ENCODE data around the gene LTBP3. TPM values are rescaled to one million over a fixed set of nuclear protein-coding genes. Genes with fewer than 3 reads are reported as not detected.

Gene LTBP3
- total RNA-seq, 1 donor from 2014 or later = 22.5 TPM

DNA sequence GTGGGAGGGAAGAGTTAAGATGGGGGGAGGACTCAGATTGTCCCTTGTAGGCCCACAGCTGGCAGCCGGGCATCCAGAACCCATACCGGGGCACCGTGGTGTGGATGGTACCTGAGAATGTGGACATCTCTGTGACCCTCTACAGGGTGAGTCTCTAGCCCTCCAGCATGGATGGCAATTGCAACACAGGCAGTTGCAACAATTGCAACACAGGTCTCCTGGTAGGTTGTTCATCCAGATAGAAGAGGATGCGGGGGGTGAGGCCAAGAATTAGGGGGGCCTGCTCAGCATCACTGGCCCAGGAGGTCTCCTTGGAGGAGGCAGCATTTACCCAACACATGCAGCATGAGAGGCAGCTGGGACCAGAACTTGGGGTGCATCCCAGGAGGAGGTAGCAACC lies 21.1 kb upstream of the LTBP3 start:
- TF ChIP-seq, protein P1, sequence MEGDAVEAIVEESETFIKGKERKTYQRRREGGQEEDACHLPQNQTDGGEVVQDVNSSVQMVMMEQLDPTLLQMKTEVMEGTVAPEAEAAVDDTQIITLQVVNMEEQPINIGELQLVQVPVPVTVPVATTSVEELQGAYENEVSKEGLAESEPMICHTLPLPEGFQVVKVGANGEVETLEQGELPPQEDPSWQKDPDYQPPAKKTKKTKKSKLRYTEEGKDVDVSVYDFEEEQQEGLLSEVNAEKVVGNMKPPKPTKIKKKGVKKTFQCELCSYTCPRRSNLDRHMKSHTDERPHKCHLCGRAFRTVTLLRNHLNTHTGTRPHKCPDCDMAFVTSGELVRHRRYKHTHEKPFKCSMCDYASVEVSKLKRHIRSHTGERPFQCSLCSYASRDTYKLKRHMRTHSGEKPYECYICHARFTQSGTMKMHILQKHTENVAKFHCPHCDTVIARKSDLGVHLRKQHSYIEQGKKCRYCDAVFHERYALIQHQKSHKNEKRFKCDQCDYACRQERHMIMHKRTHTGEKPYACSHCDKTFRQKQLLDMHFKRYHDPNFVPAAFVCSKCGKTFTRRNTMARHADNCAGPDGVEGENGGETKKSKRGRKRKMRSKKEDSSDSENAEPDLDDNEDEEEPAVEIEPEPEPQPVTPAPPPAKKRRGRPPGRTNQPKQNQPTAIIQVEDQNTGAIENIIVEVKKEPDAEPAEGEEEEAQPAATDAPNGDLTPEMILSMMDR (conservative IDR thresholded peaks at IDR 0.05) = no peak
- DNase-seq (ENCODE audit: low read depth, low spot score) = no peak
- H3K4me1 Mint-ChIP-seq = peaks cover 35% of the 10 kb centered on the region
- H3K36me3 Mint-ChIP-seq (ENCODE audit: low read depth) = peaks cover 5% of the 10 kb centered on the region
- peaks cover 26% of the 10 kb centered on the region for H3K27me3 Mint-ChIP-seq (ENCODE audit: low read depth)
- no peaks in the 10 kb centered on the region for H3K9me3 Mint-ChIP-seq
- peak overlapping the region; percentile 61 for H3K4me3 Mint-ChIP-seq
- H3K27ac Mint-ChIP-seq (ENCODE audit: unreplicated experiment) = no peak overlapping the region

DNA sequence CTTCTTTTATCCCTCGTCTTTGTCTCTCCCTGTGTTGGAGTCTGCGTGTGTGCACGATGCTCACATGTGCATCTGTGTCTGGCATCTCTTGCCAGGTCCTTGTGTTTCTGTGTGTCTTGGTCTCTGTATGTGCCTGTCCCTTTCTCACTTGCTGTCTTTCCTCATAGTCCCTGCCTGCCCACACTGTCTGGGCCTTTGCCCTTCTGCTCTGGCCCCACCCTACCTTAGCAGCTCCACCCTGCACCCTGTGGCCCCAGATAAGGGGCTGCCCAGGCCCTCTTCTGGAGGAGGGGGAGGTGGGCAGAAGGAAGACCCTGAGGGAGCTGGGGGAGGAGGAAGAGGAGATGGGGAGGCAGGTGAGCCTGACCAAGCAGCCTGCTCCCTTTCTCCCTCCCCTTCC lies 20.5 kb upstream of the LTBP3 start:
- H3K4me3 Mint-ChIP-seq = peak overlapping the region; percentile 81
- H3K27me3 Mint-ChIP-seq (ENCODE audit: low read depth) = peaks cover 26% of the 10 kb centered on the region
- H3K36me3 Mint-ChIP-seq (ENCODE audit: low read depth) = peaks cover 5% of the 10 kb centered on the region
- TF ChIP-seq, protein P1 (conservative IDR thresholded peaks at IDR 0.05) = no peak
- H3K4me1 Mint-ChIP-seq = peaks cover 39% of the 10 kb centered on the region
- no peak for DNase-seq (ENCODE audit: low read depth, low spot score)
- no peaks in the 10 kb centered on the region for H3K9me3 Mint-ChIP-seq
- no peak overlapping the region for H3K27ac Mint-ChIP-seq (ENCODE audit: unreplicated experiment)

DNA sequence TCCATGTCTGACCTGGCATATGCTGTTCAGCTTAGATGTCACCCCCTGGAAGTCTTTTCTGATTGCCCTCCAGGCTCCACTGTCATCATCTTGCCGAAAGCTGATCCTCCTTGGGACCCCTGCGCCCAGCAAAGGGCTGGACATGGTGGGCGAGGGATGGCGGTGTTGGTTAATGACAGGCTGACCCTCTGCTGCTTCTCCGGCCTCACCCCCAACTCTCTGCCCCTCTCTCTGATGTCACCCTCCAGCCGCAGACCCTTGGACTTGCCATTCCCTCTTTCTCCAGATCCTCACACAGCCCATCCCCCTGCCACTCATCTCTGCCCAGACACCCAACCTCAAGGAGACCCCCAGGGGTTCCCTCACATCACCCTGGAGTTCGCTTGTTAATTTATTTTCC lies 20.0 kb upstream of the LTBP3 start:
- Mint-ChIP-seq H3K9me3 (no peaks in the 10 kb centered on the region), H3K27ac (ENCODE audit: unreplicated experiment) (peak overlapping the region; percentile 40), H3K4me3 (peak overlapping the region; percentile 81), H3K36me3 (ENCODE audit: low read depth) (peaks cover 5% of the 10 kb centered on the region), H3K4me1 (peaks cover 42% of the 10 kb centered on the region), H3K27me3 (ENCODE audit: low read depth) (peaks cover 26% of the 10 kb centered on the region)
- TF ChIP-seq, protein P1 (conservative IDR thresholded peaks at IDR 0.05) = no peak
- no peak for DNase-seq (ENCODE audit: low read depth, low spot score)

DNA sequence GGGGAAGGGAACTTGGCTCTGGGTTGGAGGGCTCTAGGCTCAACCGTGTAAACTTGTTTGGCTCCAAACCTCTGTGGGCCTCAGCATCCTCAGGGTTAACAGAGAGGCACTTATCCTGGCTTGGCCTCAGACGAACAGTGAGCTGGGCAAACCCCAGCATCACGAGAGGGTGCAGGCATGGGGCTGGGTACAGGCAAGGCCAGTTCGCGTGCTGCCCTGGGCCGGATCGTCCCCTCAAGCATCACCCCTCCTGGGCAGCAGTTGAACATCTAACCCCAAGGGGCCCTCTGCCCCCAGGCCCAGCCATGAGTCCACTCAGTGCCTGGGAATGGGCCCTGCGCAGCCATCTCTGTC lies 19.6 kb upstream of the LTBP3 start:
- H3K27me3 Mint-ChIP-seq (ENCODE audit: low read depth) = peaks cover 26% of the 10 kb centered on the region
- H3K9me3 Mint-ChIP-seq = no peaks in the 10 kb centered on the region
- peaks cover 5% of the 10 kb centered on the region for H3K36me3 Mint-ChIP-seq (ENCODE audit: low read depth)
- no peak for DNase-seq (ENCODE audit: low read depth, low spot score)
- TF ChIP-seq, protein P1 (conservative IDR thresholded peaks at IDR 0.05) = no peak
- no peak overlapping the region for H3K27ac Mint-ChIP-seq (ENCODE audit: unreplicated experiment)
- H3K4me3 Mint-ChIP-seq = peak overlapping the region; percentile 81
- H3K4me1 Mint-ChIP-seq = peaks cover 42% of the 10 kb centered on the region

DNA sequence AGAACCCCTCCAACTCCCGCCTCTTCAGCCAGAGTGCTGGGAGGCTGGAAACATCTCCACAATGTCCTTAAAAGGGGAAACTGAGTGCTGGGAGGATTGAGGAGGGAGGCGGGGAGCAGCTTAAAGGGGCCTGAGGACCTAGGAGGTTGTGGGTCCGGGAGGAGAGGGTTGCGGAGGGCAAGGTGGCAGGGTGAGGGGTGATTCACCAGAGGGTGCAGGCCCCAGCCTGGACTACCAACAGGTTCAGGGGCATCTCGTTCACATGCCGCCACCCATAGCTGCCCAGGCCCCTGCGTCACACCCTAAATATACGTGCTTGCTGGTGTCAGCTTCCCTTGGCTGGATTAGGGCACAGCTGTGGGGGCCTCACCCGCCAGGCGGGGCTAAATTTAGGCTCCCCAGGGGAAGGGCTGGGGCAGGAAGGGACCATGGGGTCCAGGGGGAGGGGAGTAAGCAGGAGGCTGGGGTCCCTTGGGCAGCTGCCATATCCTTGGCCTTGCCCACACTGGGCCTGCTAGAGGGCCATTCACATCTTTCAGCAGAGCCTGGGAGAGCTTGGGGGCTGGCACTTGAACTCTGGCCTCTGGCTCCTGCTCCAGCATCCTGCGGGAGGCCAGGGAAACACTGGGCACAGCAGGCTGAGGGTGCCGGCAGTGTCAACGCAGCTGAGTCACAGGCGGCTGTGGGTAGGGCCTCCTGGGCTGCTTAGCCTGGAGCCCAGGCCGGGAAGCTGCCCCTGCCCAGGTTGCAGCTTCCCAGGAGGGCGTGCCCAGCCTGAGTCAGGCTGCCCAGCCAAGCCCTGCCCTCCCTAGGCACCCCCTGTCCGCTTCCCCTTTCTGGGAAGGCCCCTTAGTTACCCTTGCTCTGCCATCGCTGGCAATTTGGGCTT lies 19.0 kb upstream of the LTBP3 start:
- Mint-ChIP-seq H3K36me3 (ENCODE audit: low read depth) (peaks cover 5% of the 10 kb centered on the region), H3K27me3 (ENCODE audit: low read depth) (peaks cover 26% of the 10 kb centered on the region), H3K4me3 (peak overlapping the region; percentile 81), H3K9me3 (no peaks in the 10 kb centered on the region), H3K4me1 (peaks cover 45% of the 10 kb centered on the region), H3K27ac (ENCODE audit: unreplicated experiment) (no peak overlapping the region)
- DNase-seq (ENCODE audit: low read depth, low spot score) = no peak
- TF ChIP-seq, protein P1 (conservative IDR thresholded peaks at IDR 0.05) = no peak

Measured in neural crest cell (in vitro differentiated cells).